SK-N-SH (cell line): ENCODE data around the gene ADAMTSL5. TPM values are rescaled to one million over a fixed set of nuclear protein-coding genes. Genes with fewer than 3 reads are reported as not detected.
A peak's percentile ranks its signal among the peaks of the same experiment; 100 is the strongest.

Experiments used
- CTCF ChIA-PET: fragments of 300-600, 350-600 bp; formaldehyde crosslinking; extraction: SDS; loops from one replicate; lab custom pipeline; 2021; lab: Yijun Ruan, JAX
- POLR2A ChIA-PET: fragments of 350-600 bp; sonication (Branson Sonifier 250); formaldehyde crosslinking; extraction: SDS; loops from one replicate; lab custom pipeline; 2020; ENCODE audit warnings: antibody characterized with exemption, inconsistent platforms; lab: Yijun Ruan, JAX
- DNase-seq: peaks from one replicate; pipeline ENCODE4 v3.0.0; 2012
- H2AFZ ChIP-seq: fragments of 200-600 bp; sonication (generic); 2 replicates; pipeline ENCODE4 v1.8.1; 2016; ENCODE audit warnings: antibody characterized with exemption, mild to moderate bottlenecking, low read depth
- H3F3A ChIP-seq: fragments of 200-600 bp; sonication (generic); replicated peaks from 2 replicates; pipeline ENCODE3; 2016; ENCODE audit warnings: antibody characterized with exemption, mild to moderate bottlenecking; ENCODE audit not compliant: insufficient read depth
- H3K27ac ChIP-seq, 2 experiments: fragments of 200-500 bp in 1 of 2; fragments of 200-600 bp in 1 of 2; sonication (Bioruptor generic) in 1 of 2; sonication (generic), shearing (Covaris generic) in 1 of 2; 2 replicates each; pipeline versions ENCODE4 v1.5.1 to v1.6.1; 2014 to 2016; ENCODE audit warnings: low read depth in 2 of 2, inconsistent platforms in 1 of 2, low read length in 1 of 2, mild to moderate bottlenecking in 1 of 2, mixed read lengths in 1 of 2
- H3K27me3 ChIP-seq: fragments of 200-600 bp; sonication (generic), shearing (Covaris generic); 2 replicates; pipeline ENCODE4 v1.6.1; 2016; ENCODE audit warnings: mixed run types; ENCODE audit not compliant: insufficient read depth
- H3K36me3 ChIP-seq, 2 experiments: fragments of 200-500 bp in 1 of 2; fragments of 200-600 bp in 1 of 2; sonication (Bioruptor generic) in 1 of 2; sonication (generic) in 1 of 2; replicated peaks in 1 of 2; 2 replicates each; pipeline versions ENCODE3 to v1.5.1; 2014 to 2016; ENCODE audit warnings: low read length in 1 of 2, mild to moderate bottlenecking in 1 of 2; ENCODE audit not compliant: insufficient read depth in 2 of 2, control insufficient read depth in 1 of 2
- H3K4me1 ChIP-seq, 2 experiments: fragments of 200-500 bp in 1 of 2; fragments of 200-600 bp in 1 of 2; sonication (Bioruptor generic) in 1 of 2; sonication (generic), shearing (Covaris generic) in 1 of 2; 2 replicates each; pipeline versions ENCODE4 v1.5.1 to v1.6.1; 2014 to 2016; ENCODE audit warnings: low read depth in 1 of 2, low read length in 1 of 2, mixed run types in 1 of 2; ENCODE audit not compliant: insufficient read depth in 2 of 2, control insufficient read depth in 1 of 2
- H3K4me2 ChIP-seq: fragments of 200-600 bp; sonication (generic), shearing (Covaris generic); 2 replicates; pipeline ENCODE4 v1.6.1; 2017; ENCODE audit warnings: mixed run types
- H3K4me3 ChIP-seq, 2 experiments: fragments of 200-500 bp in 1 of 2; fragments of 200-600 bp in 1 of 2; sonication (Bioruptor generic) in 1 of 2; sonication (generic), shearing (Covaris generic) in 1 of 2; 2 replicates each; pipeline versions ENCODE4 v1.5.1 to v1.8.1; 2014 to 2016; ENCODE audit warnings: low read depth in 2 of 2, inconsistent platforms in 1 of 2, low read length in 1 of 2, mild to moderate bottlenecking in 1 of 2, mixed read lengths in 1 of 2, moderate library complexity in 1 of 2
- H3K79me2 ChIP-seq: fragments of 200-600 bp; sonication (generic); 2 replicates; pipeline ENCODE4 v1.8.1; 2017; ENCODE audit warnings: mild to moderate bottlenecking; ENCODE audit not compliant: insufficient read depth
- H3K9ac ChIP-seq: fragments of 200-600 bp; sonication (generic); 2 replicates; pipeline ENCODE4 v1.6.1; 2017; ENCODE audit warnings: mixed run types
- H3K9me2 ChIP-seq: fragments of 200-600 bp; sonication (generic); 2 replicates; pipeline ENCODE4 v1.6.1; 2017; ENCODE audit warnings: mixed run types
- H3K9me3 ChIP-seq: fragments of 200-600 bp; sonication (generic); 2 replicates; pipeline ENCODE4 v1.6.1; 2017; ENCODE audit warnings: mixed run types, mild to moderate bottlenecking, moderate library complexity
- H4K20me1 ChIP-seq: fragments of 200-600 bp; sonication (generic); 2 replicates; pipeline ENCODE4 v1.6.1; 2017; ENCODE audit warnings: mild to moderate bottlenecking, mixed run types; ENCODE audit not compliant: insufficient read depth
- CHD2 ChIP-seq: fragments of 150-350 bp; IDR thresholded peaks from 2 replicates; pipeline ENCODE4 v1.6.1; 2018; ENCODE audit warnings: low read length; ENCODE audit not compliant: partially characterized antibody
- EP300 ChIP-seq, 2 experiments: IDR thresholded peaks; 2 replicates each; pipeline versions ENCODE4 v1.4.0 to v1.6.1; 2012; ENCODE audit warnings: borderline replicate concordance in 1 of 2, low read depth in 1 of 2, low read length in 1 of 2
- FOSL2 ChIP-seq: IDR thresholded peaks from 2 replicates; pipeline ENCODE4 v1.4.0; 2012; ENCODE audit warnings: low read depth, mild to moderate bottlenecking, moderate library complexity, borderline replicate concordance
- FOXJ3 ChIP-seq: sonication (generic); formaldehyde crosslinking; IDR thresholded peaks from 2 replicates; pipeline ENCODE4 v1.5.1; 2020; ENCODE audit warnings: mild to moderate bottlenecking, missing genetic modification reagents
- RAD21 ChIP-seq: IDR thresholded peaks from 2 replicates; pipeline ENCODE4 v1.6.1; 2012; ENCODE audit warnings: mild to moderate bottlenecking, low read length
- REST ChIP-seq: IDR thresholded peaks from 2 replicates; pipeline ENCODE4 v1.6.1; 2012; ENCODE audit warnings: mild to moderate bottlenecking, low read depth, low read length, moderate library complexity
- TCF12 ChIP-seq: IDR thresholded peaks from 2 replicates; pipeline ENCODE4 v1.4.0; 2012
- YY1 ChIP-seq: IDR thresholded peaks from 2 replicates; pipeline ENCODE4 v1.4.0; 2012; ENCODE audit warnings: low read depth, mild to moderate bottlenecking
- ZBTB33 ChIP-seq: IDR thresholded peaks from 2 replicates; pipeline ENCODE4 v1.4.0; 2012; ENCODE audit warnings: low read depth, borderline replicate concordance
- WGBS: methylation state at CpG from one replicate; pipeline ENCODE4 v1.1.6; 2017; ENCODE audit warnings: low lambda C conversion rate; 5-methylcytosine and 5-hydroxymethylcytosine counted together
- polyA plus RNA-seq, 3 experiments: library from polyadenylated mRNA; depleted of rRNA; stranded (reverse); fragments of >200 nt; gene quantifications; 2 replicates each; pipeline ENCODE4 v1.2.3, GENCODE V29; 2012

ADAMTSL5 gene
- polyA plus RNA-seq, 1 of the 3 experiments (the other 2 are of a cell fraction) = 5.7 TPM

GRCh38 chr19:1523412-1524286, 10.8 kb upstream of the ADAMTSL5 start, which contains the start of gene PLK5:
PLK5 (plus strand) TSS chr19:1524077; CDS start chr19:1526997, 2,920 bp downstream.
- WGBS = 8% methylated on average over 9 of the region's 92 CpGs
- Histone ChIP-seq H3K4me3 (no peak within 1 kb of the TSS), H3K9me2 (no peaks in the 10 kb centered on the region), H3K79me2 (no peaks in the 10 kb centered on the region), H3K27ac (no peak within 1 kb of the TSS), H2AFZ (no peak within 1 kb of the TSS), H3K4me2 (no peak within 1 kb of the TSS)
- CTCF ChIA-PET = interaction anchor here (0.6 to 2.3 kb wide), 5 partner anchors 22 to 273 kb away, joined by 3 to 14 read pairs (median 3); partner anchors contain the start of gene REEP6
- DNase-seq = peak; percentile 69
- TF ChIP-seq TCF12 (no peak), REST (no peak), RAD21 (no peak)
- TF ChIP-seq, all 33 proteins: peak for 0
- POLR2A ChIA-PET = no interaction called here
- Histone ChIP-seq H3K36me3 (no peaks in the 10 kb centered on the region), H3F3A (peaks cover 6% of the 10 kb centered on the region), H3K9ac (no peak within 1 kb of the TSS), H4K20me1 (no peaks in the 10 kb centered on the region), H3K9me3 (no peaks in the 10 kb centered on the region), H3K4me1 (no peaks in the 10 kb centered on the region), H3K27me3 (peaks cover 52% of the 10 kb centered on the region)

- H3K9ac ChIP-seq = no peak overlapping the region
- H3K79me2 ChIP-seq = no peaks in the 10 kb centered on the region
- H3K27me3 ChIP-seq = peaks cover 50% of the 10 kb centered on the region
- no peaks in the 10 kb centered on the region for H3K9me3 ChIP-seq
- ChIA-PET CTCF (interaction anchor here (0.7 to 2.3 kb wide), 2 partner anchors 23 to 274 kb away, joined by 3 to 14 read pairs; no protein-coding TSS in a partner anchor), POLR2A (no interaction called here)
- no peaks in the 10 kb centered on the region for H4K20me1 ChIP-seq
- no peak overlapping the region for H3K4me2 ChIP-seq
- H3K27ac ChIP-seq = no peak overlapping the region
- no peak overlapping the region for H2AFZ ChIP-seq
- no peaks in the 10 kb centered on the region for H3K4me1 ChIP-seq
- peaks cover 6% of the 10 kb centered on the region for H3F3A ChIP-seq
- 45% methylated on average over 4 of the region's 18 CpGs for WGBS
- H3K4me3 ChIP-seq = no peak overlapping the region
- TF ChIP-seq YY1 = no peak
- TF ChIP-seq FOXJ3 (CRISPR knock-in tag) = no peak
- no peak for TF ChIP-seq ZBTB33
- TF ChIP-seq FOSL2 = no peak
- TF ChIP-seq CHD2 = no peak
- TF ChIP-seq EP300 (IDR thresholded peaks at IDR 0.05; ENCODE audit: borderline replicate concordance in 1 of 2, low read depth in 1 of 2, low read length in 1 of 2) = no peak
- H3K36me3 ChIP-seq = no peaks in the 10 kb centered on the region
- no peaks in the 10 kb centered on the region for H3K9me2 ChIP-seq
- DNase-seq = no peak
These were observed 10.0 kb upstream of the ADAMTSL5 start for GRCh38 chr19:1522838-1523237.
